Measurements from ENCODE around the gene OASL.
"Not testable (repeated sequence)": the region's sequence is repeated elsewhere in the genome, so short reads cannot be mapped to it uniquely, and the experiment has no call there.

OASL gene

DNA sequence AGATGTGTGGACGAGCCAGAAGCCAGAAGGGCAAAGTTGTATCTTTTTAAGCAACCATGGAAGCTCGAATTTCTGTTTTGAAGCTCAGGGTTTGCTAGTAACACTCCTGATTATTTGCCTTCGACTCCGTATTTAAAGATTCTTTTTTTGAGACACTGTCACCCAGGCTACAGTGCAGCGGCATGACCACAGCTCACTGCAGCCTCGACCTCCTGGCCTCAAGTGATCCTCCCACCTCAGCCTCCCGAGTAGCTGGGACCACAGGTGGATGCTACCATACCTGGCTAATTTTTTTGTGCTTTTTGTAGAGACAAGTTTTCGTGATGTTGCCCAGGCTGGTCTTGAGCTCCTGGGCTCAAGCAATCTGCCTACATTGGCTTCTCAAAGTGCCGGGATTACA is 18.7 kb upstream of the OASL start:
- DNase-seq: no peak

DNA sequence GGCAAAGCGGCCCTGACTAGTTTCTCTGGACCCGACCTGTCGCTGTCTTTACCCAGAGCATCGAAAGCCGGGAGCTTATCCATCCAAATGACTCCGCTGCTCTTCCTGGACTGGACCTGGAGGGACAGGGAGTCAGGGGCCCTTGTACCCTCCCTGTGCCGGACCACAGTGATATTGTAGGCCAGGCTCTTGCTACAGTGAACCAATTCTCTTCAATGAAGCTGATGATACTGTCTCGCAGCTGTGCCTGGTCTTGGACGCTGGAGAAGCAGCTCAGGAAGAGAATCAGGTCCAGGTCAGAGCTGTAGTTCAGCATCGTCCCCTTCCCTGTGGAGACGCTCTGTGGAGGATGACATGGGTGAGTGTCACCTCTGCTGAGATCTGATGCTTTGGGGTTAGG is 14.7 kb upstream of the OASL start:
- DNase-seq: no peak

DNA sequence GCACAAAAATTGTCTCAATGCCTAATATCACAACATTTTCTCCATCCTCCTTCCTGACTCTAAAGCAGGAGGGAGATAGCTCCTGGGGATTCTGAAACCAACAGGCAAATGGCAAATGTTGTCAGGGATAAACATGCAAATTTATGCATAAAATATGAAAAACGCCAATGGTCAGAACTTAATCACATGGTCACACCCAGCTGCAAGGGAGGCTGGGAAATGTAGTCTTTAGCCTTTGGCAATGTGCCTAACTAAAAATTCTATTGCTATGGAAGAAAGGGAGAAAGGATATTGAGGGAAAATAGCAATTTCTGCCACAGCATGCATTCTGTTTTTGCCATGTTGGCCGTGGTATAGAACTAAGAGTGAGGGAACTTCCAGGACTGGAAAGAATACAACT is 11.7 kb upstream of the OASL start:
- DNase-seq: peak in 1 of 2 donors; percentile 7

DNA sequence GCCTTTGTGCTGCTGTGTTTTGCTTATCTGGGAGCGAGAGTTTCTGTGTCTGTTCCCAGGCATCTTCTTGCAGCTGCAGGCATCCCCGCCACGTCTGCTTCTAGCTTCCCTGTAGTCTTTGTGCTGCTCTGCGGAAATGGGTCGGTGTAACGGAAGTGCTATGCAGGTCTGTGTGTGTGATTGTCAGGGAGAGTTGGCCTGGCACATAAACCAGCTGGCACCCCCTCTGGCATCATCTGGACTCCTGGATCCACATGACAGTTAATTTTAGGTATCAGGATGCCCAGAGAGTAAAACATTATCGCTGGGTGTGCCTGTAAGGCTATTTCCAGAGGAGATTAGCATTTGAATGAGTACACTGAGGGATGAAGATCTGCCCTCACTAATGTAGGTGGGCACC is 9.4 kb upstream of the OASL start:
- no peak for DNase-seq

DNA sequence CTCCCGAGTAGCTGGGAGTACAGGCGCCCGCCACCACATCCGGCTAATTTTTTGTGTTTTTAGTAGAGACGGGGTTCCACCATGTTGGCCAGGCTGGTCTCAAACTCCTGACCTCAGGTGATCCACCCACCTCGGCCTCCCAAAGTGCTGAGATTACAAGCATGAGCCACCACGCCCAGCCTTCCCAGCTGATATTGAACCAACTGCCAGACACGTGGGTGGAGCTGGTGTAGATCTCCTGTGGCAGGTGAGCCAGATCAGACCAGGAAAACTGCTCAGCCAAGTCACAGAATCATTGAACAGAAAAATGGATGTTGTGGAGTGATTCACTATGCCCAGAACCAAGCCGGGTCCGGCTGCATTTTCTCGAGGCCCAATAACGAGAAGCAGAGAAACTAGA is 8.4 kb upstream of the OASL start:
- not testable (repeated sequence) for DNase-seq

DNA sequence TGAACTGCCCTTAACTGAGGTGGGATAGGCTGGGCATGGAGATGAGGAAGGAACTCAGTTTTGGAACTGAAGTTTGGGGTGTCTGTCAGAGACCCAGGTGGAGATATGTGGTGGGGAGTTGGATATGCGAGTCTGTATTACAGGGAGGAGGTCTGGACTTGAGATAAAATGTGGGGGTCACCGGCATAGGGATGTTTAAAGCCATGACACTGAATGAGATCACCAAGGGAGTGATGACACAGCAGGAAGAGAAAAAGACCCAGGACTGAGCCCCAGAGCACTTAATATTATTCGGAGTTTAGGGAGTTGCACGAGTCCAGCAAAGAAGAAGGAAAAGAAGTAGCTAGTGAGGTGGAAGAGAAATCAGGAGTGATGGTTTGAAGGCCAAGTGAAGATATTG is 4.0 kb upstream of the OASL start:
- no peak for DNase-seq

DNA sequence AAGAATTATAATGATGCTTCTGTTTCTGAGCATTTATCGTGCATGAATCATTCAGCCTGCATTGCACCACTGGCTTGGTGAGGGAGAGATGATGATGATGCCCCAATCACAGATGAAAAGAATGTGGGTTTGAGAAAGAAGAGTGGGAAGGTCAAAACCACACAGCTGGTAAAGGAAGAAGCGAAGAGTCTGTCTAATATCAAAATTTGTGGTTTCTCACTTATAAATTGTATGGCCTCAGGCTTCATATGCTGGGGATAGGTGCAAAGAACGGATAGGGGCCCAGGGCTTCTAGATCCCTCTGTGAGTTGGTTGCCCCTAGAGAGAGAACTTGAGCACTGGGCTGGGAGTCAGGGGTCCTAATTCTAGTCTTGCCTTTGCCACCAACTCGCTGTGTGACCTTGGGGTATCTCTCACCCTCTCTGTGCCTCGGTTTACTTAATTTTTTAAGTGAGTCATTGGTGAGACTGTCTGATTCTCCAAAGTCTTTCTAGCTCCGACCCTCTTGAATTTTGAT is 2.2 kb downstream of the OASL start:
- DNase-seq: peak; percentile 36 to 47

DNA sequence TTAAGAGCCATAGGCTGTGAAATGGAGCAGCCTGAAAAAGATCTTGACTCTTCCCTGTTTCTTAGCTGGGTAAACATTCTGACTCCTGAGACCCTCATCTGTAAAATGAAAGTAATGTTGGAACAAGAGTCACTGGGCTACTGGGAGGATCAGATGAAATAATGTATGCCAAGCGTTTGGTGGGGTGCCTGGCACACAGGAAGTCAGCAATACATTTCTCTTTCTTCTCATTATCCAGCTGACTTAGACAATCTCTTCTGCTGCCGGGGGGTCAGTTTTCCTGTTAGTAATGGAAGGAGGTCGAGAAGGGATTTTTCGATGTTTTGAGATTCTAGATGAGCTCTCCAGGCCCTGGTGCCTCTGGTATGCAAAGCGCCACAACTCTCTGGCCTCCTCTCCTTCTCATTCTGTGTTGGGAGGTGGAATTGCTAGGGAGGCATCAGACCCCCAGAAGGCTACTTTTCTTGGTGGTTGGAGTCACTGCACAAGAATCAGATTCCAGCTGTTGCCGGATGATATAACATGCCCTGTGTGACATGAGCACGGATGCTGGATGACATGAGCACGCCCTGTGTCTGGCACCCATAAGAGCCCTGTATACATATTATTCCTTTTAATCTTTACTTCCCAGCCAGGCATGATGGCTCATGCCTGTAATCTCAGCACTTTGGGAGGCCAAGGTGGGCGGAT is 4.3 kb downstream of the OASL start:
- no peak for DNase-seq

DNA sequence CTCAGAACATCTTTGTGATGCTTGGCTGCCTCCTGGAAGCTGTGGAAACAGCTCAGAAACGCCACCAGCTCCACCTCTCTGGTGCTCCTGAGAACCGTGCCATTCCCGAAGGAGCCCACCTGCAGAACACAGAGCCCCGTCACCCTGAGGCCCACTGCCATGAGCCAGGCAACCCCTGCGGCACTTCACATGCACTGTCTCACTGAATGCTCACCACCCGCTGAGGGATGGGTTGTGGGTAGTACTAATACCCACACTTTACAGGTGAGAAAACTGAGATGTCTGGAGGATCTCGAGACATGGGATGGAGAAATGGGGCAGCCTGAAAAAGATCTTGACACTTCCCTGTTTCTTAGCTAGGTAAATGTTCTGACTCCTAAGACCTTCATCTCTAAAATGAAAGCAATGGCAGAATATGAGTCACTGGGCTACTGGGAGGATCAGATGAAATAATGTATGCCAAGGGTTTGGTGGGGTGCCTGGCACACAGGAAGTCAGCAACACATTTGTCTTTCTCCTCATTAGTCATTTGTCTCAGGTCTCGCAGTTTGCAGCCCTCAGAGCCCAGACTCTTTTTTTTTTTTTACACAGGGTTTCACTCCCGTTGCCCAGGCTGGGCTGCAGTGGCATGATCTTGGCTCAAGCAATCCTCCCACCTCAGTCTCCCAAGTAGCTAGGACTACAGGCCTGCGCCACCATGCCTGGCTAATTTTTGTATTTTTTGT is 5.3 kb downstream of the OASL start:
- DNase-seq: peak; percentile 37 to 42

DNA sequence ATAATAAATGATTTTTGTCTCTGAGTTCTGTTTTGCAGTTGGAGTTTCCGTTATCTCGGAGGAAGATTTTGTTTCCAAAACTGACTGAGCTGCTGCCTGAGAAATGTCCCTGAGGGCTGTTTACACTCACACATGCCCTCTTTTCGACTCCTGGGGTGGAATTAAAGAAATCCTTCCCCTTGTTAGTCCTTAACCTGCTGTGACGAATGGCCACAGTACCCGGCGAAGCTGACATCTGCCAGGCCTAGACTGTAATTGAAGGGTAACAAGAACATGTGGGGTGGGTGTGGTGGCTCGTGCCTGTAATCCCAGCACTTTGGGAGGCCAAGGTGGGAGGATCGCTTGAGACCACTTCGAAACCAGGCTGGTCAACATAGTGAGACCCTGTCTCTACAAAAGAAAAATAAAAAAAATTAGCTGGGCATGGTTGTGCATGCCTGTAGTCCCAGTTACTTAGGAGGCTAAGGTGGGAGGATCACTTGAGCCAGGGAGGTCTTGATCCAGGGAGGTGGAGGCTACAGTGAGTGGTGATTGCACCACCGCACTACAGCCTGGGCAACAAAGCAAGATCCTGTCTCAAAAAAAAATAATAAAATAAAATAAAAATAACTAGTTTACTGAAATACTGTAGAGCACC is 8.4 kb downstream of the OASL start:
- DNase-seq: no peak

DNA sequence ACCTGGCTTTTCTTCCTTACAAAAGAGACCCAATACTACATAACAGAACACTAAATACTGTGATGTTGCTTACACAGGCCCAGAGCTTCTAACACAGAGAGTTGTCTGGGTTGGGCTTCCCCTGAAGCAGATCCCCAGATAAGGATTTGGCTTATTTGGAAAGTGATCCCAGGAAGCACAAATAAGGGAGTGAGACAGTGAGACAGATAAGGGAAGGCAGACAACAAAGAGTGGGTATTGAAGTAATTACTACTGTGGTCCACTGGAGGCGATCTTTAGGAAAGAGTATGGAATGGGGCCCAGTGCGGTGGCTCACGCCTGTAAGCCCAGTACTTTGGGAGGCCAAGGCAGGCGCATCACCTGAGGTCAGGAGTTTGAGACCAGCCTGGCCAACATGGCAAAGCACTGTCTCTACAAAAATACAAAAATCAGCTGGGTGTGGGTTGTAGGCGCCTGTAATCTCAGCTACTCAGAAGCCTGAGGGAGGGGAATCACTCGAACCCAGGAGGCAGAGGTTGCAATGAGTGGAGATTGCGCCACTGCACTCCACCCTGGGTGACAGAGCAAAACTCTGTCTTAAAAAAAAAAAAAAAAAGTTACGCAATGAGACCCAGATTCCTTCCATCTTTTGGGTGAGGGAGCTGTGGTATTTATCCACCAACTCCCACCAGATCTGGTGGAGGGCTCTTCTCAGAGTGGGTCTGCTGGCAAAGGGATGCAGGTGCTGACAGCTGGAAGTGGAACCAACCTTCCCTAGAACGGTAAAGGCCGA is 12.6 kb downstream of the OASL start:
- peak in 1 of 2 donors; percentile 36 for DNase-seq

DNA sequence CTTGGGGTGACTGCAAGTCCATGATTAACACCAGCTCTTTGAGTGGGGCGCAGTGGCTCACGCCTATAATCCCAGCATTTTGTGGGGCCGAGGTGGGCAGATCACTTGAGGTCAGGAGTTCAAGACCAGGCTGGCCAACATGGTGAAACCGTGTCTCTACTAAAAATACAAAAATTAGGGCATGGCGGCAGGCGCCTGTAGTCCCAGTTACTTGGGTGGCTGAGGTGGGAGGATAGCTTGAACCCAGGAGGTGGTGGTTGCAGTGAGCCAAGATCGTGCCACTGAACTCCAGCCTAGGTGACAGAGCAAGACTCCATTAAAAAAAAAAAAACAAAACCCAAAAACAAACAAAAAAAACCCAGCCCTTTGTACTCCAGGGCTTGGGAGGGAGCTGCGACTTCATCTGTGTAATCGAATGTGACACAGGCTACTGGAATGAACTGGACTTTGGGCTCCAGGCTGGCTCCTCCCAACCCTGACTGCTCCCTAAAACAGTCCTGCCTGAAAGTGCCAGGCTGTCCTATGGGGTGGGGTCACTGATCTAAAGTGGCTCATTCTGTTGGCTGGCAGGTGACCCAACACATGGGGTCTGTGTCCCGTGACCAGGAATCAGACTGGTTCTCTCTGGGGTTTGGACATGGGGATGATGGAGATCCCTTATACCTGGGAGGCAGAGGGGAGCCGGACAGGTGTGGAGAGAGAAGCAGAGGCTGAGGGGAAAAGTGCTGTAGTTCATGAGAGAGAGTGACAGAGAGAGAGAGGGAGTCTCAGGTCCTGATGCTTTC is 13.4 kb downstream of the OASL start:
- no peak for DNase-seq

DNA sequence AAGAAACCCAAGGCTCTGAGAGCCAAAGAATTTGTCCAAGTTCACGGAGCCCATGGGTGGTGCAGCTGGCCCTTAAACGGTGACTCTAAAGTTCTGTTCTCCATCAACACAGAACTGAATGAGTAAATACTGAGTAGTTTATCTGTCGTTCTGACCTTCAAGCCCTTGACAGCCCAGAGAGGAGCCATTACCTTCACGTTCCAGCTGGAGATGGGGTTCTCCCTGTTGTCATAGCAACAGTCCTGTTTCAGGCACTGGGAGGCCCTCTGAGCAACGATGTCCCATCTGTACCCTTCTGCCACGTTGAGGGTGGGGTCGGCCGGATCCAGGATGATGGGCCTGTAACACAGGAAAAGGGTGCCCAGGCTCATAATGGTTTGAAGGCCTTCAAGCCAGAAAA is 15.2 kb downstream of the OASL start:
- no peak for DNase-seq

DNA sequence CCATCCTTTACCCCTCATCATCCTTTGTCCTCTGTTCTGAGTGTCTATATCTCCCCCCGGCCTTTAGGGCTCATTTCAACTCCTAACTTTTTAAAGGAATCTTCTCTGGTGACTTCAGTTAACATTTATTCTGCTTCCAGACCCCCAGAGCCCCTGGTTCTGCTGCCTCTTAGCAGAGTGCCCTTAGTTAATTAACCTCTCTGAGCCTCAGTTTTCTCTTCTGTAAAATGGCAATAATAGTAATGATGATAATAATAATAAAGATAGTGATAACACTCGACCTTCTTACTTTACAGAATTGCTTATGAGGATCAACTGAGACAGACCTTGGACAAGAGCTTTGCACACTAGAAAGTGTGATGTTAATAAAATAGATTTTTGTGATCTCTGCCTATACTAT is 16.3 kb downstream of the OASL start:
- no peak for DNase-seq

DNA sequence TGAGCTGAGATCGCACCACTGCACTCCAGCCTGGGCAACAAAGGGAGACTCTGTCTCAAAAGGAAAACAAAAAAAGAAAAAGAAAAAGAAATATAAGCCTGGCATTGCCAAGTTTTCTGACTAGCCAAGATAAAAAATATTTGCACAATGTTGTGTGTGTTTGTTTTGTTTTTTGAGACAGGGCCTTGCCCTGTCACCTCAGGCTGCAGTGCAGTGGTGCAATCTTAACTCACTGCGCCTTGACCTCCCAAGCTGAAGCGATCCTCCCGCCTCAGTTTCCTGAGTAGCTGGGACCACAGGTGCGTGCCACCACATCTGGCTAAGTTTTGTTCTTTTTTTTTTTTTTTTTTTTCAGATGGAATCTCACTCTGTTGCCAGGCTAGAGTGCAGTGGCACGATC is 17.3 kb downstream of the OASL start:
- no peak for DNase-seq

DNA sequence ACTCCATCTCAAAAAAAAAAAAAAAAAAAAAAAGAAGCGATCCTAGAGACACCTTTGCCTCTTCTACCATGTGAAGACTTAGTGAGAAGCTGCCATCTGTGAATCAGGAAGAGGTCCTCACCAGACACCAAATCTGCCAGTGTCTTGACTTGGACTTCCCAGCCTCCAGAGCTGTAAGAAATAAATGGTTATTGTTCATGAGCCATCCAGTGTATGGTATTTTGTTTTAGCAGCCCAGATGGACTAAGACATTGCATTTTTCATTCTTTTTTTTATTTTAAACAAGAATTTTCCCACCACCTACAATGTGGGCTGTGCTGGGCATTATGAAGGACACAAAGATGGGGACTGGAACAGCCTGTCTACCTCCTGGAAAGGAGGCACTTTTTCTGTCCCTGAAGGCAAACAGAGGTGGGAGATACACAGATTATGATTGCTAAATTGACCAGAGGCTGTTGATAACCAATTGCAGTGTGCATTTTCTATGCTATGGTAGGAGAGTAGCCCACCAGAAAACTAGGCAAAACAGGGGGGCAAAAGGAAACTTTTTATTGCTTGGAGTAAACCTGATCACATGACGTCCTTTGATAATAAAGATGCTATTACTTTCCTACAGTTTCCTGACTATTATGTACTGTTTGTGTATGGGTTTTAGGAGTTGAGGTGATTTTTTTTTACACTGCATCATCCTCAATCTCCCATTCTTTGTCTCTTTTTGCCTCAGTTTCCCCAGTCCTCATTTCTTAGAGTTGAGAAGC is 20.0 kb downstream of the OASL start:
- DNase-seq: no peak

DNA sequence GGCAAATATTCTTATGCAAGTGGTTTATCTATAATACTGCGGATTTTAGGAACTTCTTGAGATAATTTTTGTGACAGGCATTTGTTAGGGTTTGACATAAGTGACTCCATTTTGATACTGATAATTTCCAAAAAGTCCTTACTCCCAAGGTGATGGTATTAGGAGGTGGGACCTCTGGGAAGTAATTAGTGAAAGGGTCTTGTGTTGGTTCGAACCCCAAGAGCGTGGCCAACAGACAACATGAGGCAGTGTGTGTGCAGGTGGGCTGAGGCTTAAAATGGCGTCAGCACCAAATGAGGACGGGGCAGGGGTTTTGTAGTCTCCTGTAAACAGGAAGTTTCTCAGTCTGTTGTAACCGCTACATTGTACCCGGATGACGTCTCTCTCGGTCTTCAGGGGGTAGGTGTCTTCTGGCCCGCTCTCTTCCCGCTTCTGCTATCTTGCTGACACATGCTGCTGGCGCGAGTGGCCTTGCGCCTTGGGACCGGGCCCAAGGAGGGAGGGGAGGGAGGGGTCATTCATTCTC is 21.0 kb downstream of the OASL start:
- peak in 1 of 2 donors; percentile 53 for DNase-seq

DNA sequence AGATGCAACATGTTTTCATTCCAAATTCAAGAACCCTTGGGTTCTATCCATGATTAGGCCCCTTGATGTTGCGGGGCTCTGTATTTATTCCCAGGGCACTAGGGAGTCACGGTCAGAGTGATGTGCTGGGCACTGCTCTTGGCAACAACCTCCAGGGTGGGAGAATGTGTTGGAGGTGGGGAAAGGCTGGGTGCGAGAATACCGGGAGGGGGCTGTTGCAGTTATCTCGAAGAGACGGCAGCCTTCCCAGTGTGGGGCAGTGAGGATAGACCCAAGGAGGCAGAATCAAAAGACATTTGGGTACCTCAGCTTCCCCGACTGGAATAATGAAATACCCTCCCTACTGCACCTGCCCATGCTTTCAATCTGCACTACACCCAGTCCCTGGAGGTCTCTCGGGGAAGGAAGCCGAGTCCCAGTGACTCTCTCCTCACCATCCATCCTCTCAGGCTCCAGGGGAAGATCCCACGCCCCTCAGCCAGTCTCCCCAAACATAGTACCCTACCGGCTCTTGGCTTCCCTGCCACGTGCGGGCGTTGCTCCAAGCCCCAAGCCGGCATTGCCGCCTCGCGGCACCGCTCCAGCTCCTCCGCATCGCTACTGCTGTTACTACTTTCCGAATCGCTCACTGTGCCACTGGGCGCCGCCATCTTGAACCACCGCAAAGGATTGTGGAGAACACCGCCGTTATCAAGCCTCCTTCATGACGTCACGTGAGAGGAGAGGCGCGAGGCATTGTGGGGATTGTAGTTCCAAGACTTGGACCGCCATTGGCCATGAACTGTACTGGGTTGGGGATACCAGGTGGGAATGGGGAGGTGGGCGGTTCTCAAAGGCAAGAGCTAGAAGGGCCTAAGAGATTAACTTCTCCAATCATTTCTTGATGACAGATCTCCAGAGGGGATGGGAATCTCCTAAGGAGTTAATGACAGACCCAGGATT is 22.9 kb downstream of the OASL start, which contains the start of gene C12orf43:
C12orf43 (minus strand) TSS at position 663 of the 942 bp plus-strand sequence; CDS start at position 650, 13 bp downstream.
- DNase-seq: peak; percentile 91 to 92

DNA sequence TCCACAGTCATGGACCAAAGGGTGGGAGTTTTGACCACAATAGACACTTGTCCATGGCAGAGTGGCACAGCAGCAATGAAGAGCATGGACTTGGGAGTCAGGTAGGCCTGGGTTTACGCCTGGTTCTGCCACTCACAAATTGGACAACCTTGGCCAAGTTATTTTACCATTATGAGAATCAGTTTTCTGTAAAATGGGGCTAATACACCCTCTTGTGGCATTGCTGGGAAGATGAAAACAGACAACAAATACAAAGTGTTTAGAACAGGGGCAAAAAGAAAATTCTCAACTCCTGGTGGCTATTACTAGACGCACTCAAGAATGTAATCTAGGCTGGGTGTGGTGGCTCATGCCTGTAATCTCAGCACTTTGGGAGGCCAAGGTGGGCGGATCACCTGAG is 25.3 kb downstream of the OASL start:
- DNase-seq: no peak

DNA sequence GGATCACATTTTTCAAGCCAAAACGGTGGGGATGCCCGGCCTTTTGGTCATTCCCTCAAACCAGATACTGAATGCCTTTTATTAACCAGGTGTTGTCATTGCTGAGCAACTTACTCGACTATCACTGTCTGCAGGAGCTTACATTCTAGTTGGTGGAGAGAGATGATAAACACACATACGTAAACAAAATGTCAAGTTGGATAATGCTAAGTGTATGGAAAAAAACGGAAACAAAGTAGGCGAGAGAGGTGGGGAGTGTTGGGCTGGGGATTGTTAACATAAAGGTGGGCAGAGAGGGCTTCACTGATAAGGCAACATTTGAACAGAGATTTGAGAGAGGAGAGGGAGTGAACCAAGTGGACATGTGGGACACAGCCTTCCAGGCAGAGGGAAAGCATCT is 27.2 kb downstream of the OASL start:
- DNase-seq: no peak
